OCI-LY3 (cell line): ENCODE measurements around the gene TUBA1B.
"Not testable (repeated sequence)": the region's sequence is repeated elsewhere in the genome, so short reads cannot be mapped to it uniquely, and the experiment has no call there.

Experiments
- H2AFZ ChIP-seq: fragments of 200-600, 300-600 bp; shearing (Covaris generic); 2 replicates; pipeline ENCODE4 v1.6.0; 2014; ENCODE audit warnings: antibody characterized with exemption, low read depth, low read length
- H3K27ac ChIP-seq: fragments of 200-600, 300-600 bp; sonication (generic); 2 replicates; pipeline ENCODE4 v1.5.1; 2014; ENCODE audit warnings: mild to moderate bottlenecking, low read length, moderate library complexity, mixed read lengths
- H3K27me3 ChIP-seq: fragments of 200-600, 300-600 bp; sonication (generic); 2 replicates; pipeline ENCODE4 v1.6.1; 2014; ENCODE audit warnings: low read depth, low read length, mixed read lengths
- H3K36me3 ChIP-seq: fragments of 200-600, 300-600 bp; sonication (generic); replicated peaks from 2 replicates; pipeline ENCODE3; 2014; ENCODE audit warnings: low read depth, low read length, mixed read lengths
- H3K4me1 ChIP-seq: fragments of 300-600, 200-600 bp; sonication (generic); 2 replicates; pipeline ENCODE4 v1.6.1; 2014; ENCODE audit warnings: low read length, mixed read lengths
- H3K4me2 ChIP-seq: fragments of 200-600, 300-600 bp; sonication (generic); 2 replicates; pipeline ENCODE4 v1.6.1; 2014; ENCODE audit warnings: low read length, mixed read lengths
- H3K4me3 ChIP-seq: fragments of 300-600, 200-600 bp; sonication (generic); 2 replicates; pipeline ENCODE4 v1.5.1; 2014; ENCODE audit warnings: antibody characterized with exemption, mild to moderate bottlenecking, low read length, moderate library complexity
- H3K79me2 ChIP-seq: fragments of 300-600, 200-600 bp; shearing (Covaris generic); 2 replicates; pipeline ENCODE4 v1.6.1; 2014; ENCODE audit warnings: mild to moderate bottlenecking, low read length, mixed read lengths
- H3K9ac ChIP-seq: fragments of 300-600, 200-600 bp; shearing (Covaris generic); 2 replicates; pipeline ENCODE4 v1.6.0; 2014; ENCODE audit warnings: mild to moderate bottlenecking, low read length, moderate library complexity
- H3K9me3 ChIP-seq: fragments of 200-600, 300-600 bp; shearing (Covaris generic); 2 replicates; pipeline ENCODE4 v1.6.1; 2014; ENCODE audit warnings: low read length, mixed read lengths; ENCODE audit not compliant: insufficient read depth
- H4K20me1 ChIP-seq: fragments of 200-600, 300-600 bp; sonication (generic); 2 replicates; pipeline ENCODE4 v1.6.1; 2016; ENCODE audit warnings: low read length, mixed read lengths; ENCODE audit not compliant: insufficient read depth
- EZH2phosphoT487 ChIP-seq: fragments of 200-600 bp; shearing (Covaris generic); IDR thresholded peaks from 2 replicates; pipeline ENCODE4 v1.6.1; 2018; ENCODE audit warnings: antibody characterized with exemption, mixed run types, low read depth
- TF ChIP-seq, protein P1 (sequence below): fragments of 200-600, 300-600 bp; sonication (generic); IDR thresholded peaks from 2 replicates; pipeline ENCODE4 v1.5.1; 2014; ENCODE audit warnings: antibody characterized with exemption, low read length, low read depth

Gene TUBA1B

DNA sequence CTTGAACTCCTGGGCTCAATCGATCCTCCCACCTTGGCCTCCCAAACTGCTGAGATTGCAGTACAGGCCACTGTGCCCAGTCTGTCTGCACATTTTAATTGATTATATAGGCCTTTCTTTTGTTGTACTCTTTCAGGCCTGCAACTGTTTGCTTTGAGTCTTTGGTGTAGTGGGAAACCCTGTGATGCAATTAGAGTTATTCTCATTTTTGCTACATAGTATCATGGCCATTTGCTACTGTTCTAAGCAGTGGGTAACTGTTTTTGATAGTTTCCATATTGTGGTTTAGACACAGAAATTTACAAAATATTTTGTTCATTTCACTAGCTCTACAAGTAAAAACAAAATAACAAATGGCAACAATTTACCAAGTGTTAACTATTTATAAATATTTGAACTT lies 6.3 kb upstream of the TUBA1B start:
- no peak overlapping the region for H3K9ac ChIP-seq
- H3K79me2 ChIP-seq = peaks cover 20% of the 10 kb centered on the region
- no peaks in the 10 kb centered on the region for H3K27me3 ChIP-seq
- H3K27ac ChIP-seq = no peak overlapping the region
- H3K4me3 ChIP-seq = no peak overlapping the region
- no peak overlapping the region for H3K4me2 ChIP-seq
- TF ChIP-seq EZH2phosphoT487 = no peak
- TF ChIP-seq, protein P1, sequence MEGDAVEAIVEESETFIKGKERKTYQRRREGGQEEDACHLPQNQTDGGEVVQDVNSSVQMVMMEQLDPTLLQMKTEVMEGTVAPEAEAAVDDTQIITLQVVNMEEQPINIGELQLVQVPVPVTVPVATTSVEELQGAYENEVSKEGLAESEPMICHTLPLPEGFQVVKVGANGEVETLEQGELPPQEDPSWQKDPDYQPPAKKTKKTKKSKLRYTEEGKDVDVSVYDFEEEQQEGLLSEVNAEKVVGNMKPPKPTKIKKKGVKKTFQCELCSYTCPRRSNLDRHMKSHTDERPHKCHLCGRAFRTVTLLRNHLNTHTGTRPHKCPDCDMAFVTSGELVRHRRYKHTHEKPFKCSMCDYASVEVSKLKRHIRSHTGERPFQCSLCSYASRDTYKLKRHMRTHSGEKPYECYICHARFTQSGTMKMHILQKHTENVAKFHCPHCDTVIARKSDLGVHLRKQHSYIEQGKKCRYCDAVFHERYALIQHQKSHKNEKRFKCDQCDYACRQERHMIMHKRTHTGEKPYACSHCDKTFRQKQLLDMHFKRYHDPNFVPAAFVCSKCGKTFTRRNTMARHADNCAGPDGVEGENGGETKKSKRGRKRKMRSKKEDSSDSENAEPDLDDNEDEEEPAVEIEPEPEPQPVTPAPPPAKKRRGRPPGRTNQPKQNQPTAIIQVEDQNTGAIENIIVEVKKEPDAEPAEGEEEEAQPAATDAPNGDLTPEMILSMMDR = no peak
- H3K9me3 ChIP-seq = no peaks in the 10 kb centered on the region
- H2AFZ ChIP-seq = no peak overlapping the region
- H4K20me1 ChIP-seq = no peaks in the 10 kb centered on the region
- H3K36me3 ChIP-seq = no peaks in the 10 kb centered on the region
- peaks cover 14% of the 10 kb centered on the region for H3K4me1 ChIP-seq

DNA sequence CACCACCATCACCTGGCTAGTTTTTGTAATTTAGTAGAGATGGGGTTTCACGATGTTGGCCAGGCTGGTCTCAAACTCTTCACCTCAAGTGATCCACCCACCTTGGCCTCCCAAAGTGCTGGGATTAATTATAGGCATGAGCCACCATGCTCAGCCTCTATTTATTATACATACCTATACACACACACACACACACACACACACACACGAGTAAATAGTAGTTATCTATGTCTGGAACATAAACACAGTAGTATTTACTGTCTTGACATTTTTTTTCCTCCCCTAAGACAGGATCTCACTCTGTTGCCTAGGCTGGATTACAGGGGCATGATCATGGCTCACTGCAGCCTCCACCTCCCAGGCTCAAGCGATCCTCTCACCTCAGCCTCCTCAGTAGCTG lies 5.8 kb upstream of the TUBA1B start:
- H4K20me1 ChIP-seq, H3K4me3 ChIP-seq, H3K9me3 ChIP-seq, H2AFZ ChIP-seq, H3K36me3 ChIP-seq, H3K27ac ChIP-seq, H3K9ac ChIP-seq, H3K27me3 ChIP-seq, H3K4me2 ChIP-seq: not testable (repeated sequence)
- Histone ChIP-seq H3K4me1 (peaks cover 14% of the 10 kb centered on the region), H3K79me2 (peaks cover 25% of the 10 kb centered on the region)

DNA sequence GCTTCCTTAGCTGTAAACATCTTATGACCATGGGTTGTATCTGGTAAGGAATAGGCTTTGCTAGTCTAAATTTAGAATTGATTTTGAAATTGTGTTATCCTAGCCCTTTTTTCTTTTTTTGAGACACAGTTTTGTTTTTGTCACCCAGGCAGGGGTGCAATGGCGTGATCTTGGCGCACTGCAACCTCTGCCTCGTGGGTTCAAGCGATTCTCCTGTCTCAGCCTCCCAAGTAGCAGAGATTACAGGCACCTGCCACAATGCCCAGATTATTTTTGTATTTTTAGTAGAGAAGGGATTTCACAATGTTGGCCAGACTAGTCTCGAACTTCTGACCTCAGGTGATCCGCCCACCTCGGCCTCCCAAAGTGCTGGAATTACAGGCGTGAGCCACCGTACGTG lies 2.4 kb upstream of the TUBA1B start:
- Histone ChIP-seq H3K4me2 (peak overlapping the region; percentile 91), H3K9me3 (no peaks in the 10 kb centered on the region), H2AFZ (no peak overlapping the region), H3K27me3 (no peaks in the 10 kb centered on the region), H3K4me1 (peaks cover 22% of the 10 kb centered on the region), H4K20me1 (peaks cover 15% of the 10 kb centered on the region), H3K79me2 (peaks cover 53% of the 10 kb centered on the region), H3K27ac (peak overlapping the region; percentile 85), H3K36me3 (peaks cover 24% of the 10 kb centered on the region), H3K4me3 (peak overlapping the region; percentile 82), H3K9ac (peak overlapping the region; percentile 83)
- TF ChIP-seq EZH2phosphoT487 = no peak
- TF ChIP-seq, protein P1 = no peak

DNA sequence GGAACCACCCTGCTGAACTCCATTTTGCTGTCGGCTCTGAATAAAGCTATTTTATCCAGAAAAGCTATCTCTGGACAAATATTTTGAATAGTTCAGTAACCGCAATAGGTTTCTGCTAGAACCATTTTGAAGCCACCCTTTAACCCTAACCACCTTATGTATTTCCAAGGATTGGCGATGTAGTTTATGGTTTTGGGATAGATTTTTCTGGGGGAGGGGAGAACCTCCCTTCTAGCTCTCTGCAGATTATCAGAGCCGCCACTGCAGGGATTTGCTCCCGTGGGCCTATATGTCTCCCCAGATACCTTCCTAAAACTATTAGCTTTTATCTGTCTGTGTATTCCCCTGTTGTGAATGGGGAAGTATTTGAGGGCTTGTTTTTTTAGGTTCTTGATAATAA lies 1.8 kb upstream of the TUBA1B start:
- peaks cover 53% of the 10 kb centered on the region for H3K79me2 ChIP-seq
- TF ChIP-seq EZH2phosphoT487 = no peak
- TF ChIP-seq, protein P1 = no peak
- H2AFZ ChIP-seq = peak overlapping the region; percentile 33; the same call in 1 of the 2 replicates
- H4K20me1 ChIP-seq = peaks cover 15% of the 10 kb centered on the region
- no peaks in the 10 kb centered on the region for H3K27me3 ChIP-seq
- peaks cover 22% of the 10 kb centered on the region for H3K4me1 ChIP-seq
- peak overlapping the region; percentile 85 for H3K27ac ChIP-seq
- peaks cover 24% of the 10 kb centered on the region for H3K36me3 ChIP-seq
- H3K4me2 ChIP-seq = peak overlapping the region; percentile 91
- H3K9me3 ChIP-seq = no peaks in the 10 kb centered on the region
- H3K9ac ChIP-seq = peak overlapping the region; percentile 83
- H3K4me3 ChIP-seq = peak overlapping the region; percentile 82
